Right lobe of liver (tissue), 6 donors: ENCODE data around the gene MAP4. TPM values are rescaled to one million over a fixed set of nuclear protein-coding genes. Genes with fewer than 3 reads are reported as not detected.

Source experiments
- ATAC-seq, 4 donors: fragments of 200-7000 bp; cut with Tn5 transposase; one replicate each; pipeline ENCODE4 v1.9.1; 2020; ENCODE audit warnings: mild to moderate bottlenecking in 4 of 4, moderate library complexity in 4 of 4
- DNase-seq, 3 donors: peaks; one replicate each; pipeline ENCODE4 v3.0.0-alpha.2; 2020
- H3K27ac ChIP-seq, 3 donors: fragments of 200-600 bp; one replicate each; pipeline ENCODE4 v1.8.0; 2022
- H3K27me3 ChIP-seq, 2 donors: fragments of 200-600 bp; one replicate each; pipeline ENCODE4 v1.8.0; 2022
- H3K36me3 ChIP-seq, 4 donors: fragments of 200-600 bp; sonication (generic) in 1 of 4; one replicate each; pipeline versions ENCODE4 v1.5.1 to v1.8.0; 2017 to 2022; ENCODE audit warnings: control low read depth in 1 of 4
- H3K4me1 ChIP-seq, 4 donors: fragments of 200-600 bp; sonication (generic) in 1 of 4; one replicate each; pipeline versions ENCODE4 v1.5.1 to v1.8.0; 2017 to 2022; ENCODE audit warnings: control low read depth in 1 of 4
- H3K4me3 ChIP-seq, 3 donors: fragments of 200-600 bp; one replicate each; pipeline ENCODE4 v1.8.0; 2022
- H3K9me3 ChIP-seq, 4 donors: fragments of 200-600 bp; sonication (generic) in 1 of 4; one replicate each; pipeline versions ENCODE4 v1.5.1 to v1.8.0; 2017 to 2022; ENCODE audit warnings: control low read depth in 1 of 4
- CTCF ChIP-seq, 4 donors: fragments of 200-600 bp in 3 of 4; fragments of 450-650 bp in 1 of 4; IDR thresholded peaks; one replicate each; pipeline versions ENCODE4 v1.5.1 to v1.8.0; 2016 to 2022; ENCODE audit warnings: antibody characterized with exemption in 4 of 4, mild to moderate bottlenecking in 2 of 4
- POLR2A ChIP-seq: fragments of 450-650 bp; IDR thresholded peaks from one replicate; pipeline ENCODE4 v1.6.1; 2017; ENCODE audit warnings: antibody characterized with exemption, mild to moderate bottlenecking
- WGBS: methylation state at CpG from one replicate; pipeline ENCODE4 v1.1.6; 2018; ENCODE audit warnings: low coverage, low lambda C conversion rate; ENCODE audit not compliant: insufficient coverage; ENCODE audit errors: missing lambda C conversion rate; 5-methylcytosine and 5-hydroxymethylcytosine counted together
- intact Hi-C, 2 donors: fragments of 100-400 bp; cut with DNase I; formaldehyde crosslinking; loops; one replicate each; pipeline versions ENCODE4 v1.11.2 to v1.14.1; 2022
- total RNA-seq, 6 experiments: library from RNA; depleted of rRNA in 2 of 6; stranded (reverse); fragments of >200 nt in 2 of 6; fragmentation: NEBNext Ultra II Directional in 3 of 6; extraction: Animal tissue kit (Norgen Biotek cat#: 25700) in 3 of 6; gene quantifications; one replicate each; pipeline versions ENCODE4 v1.1.0 to v1.2.4, GENCODE V29; 2016 to 2023
- donor health status: DM: no; HTN: yes; CAD: no.
- donor health status: DM: no; HTN: no; CAD: no.
- donor health status: DM: no; HTN: no; CAD: no.
- donor health status: DM: no; HTN: yes; CAD: no.
- donor health status: DM: no; HTN: yes; CAD: no.

The MAP4 gene
- total RNA-seq, 6 experiments from 2014 or later: 59.1 to 94.9 (median 66.2) TPM

GRCh38 chr3:48004694-48005093 is 11.5 kb downstream of the MAP4 start:
- 100% methylated on average over 3 of the region's 5 CpGs for WGBS
- TF ChIP-seq CTCF (IDR thresholded peaks at IDR 0.05): no peak
- H3K4me3 ChIP-seq: no peak overlapping the region
- H3K27me3 ChIP-seq: no peaks in the 10 kb centered on the region
- H3K4me1 ChIP-seq: no peaks in the 10 kb centered on the region
- H3K27ac ChIP-seq: no peak overlapping the region
- no peaks in the 10 kb centered on the region for H3K9me3 ChIP-seq
- DNase-seq (no peak), ATAC-seq (no peak)
- no peaks in the 10 kb centered on the region for H3K36me3 ChIP-seq
- intact Hi-C loops: no loop called here

GRCh38 chr3:48002787-48003186 is 13.4 kb downstream of the MAP4 start:
- intact Hi-C loops: no loop called here
- Histone ChIP-seq H3K4me3 (no peak overlapping the region), H3K4me1 (no peaks in the 10 kb centered on the region), H3K36me3 (no peaks in the 10 kb centered on the region), H3K9me3 (no peaks in the 10 kb centered on the region), H3K27ac (no peak overlapping the region), H3K27me3 (no peaks in the 10 kb centered on the region)
- 100% methylated on average over 5 of the region's 5 CpGs for WGBS
- ATAC-seq (no peak), DNase-seq (no peak)
- no peak for TF ChIP-seq POLR2A
- TF ChIP-seq CTCF (IDR thresholded peaks at IDR 0.05): no peak

DNA sequence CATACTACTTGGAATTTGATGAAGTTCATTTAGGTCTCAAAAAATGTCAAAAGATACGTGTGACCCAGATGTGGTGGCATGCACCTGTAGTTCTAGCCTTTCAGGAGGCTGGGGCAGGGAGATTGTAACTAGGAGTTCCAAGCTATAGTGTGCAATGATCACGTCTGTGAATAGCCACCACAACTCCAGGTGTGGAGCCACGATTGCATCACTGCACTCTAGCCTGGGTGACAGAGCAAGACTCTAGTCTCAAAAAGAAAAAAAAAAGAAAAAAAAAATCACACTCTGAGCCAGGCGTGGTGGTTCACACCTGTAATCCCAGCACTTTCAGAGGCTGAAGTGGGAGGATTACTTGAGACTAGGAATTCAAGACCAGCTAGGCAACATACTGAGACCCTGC is 14.2 kb downstream of the MAP4 start:
- Histone ChIP-seq H3K4me1 (no peaks in the 10 kb centered on the region), H3K4me3 (no peak overlapping the region), H3K27me3 (no peaks in the 10 kb centered on the region), H3K36me3 (no peaks in the 10 kb centered on the region), H3K27ac (no peak overlapping the region), H3K9me3 (no peaks in the 10 kb centered on the region)
- TF ChIP-seq POLR2A (no peak), CTCF (IDR thresholded peaks at IDR 0.05) (no peak)
- DNase-seq: no peak
- intact Hi-C loops: no loop called here
- WGBS: 71% methylated on average over 3 of the region's 4 CpGs
- ATAC-seq: no peak

DNA sequence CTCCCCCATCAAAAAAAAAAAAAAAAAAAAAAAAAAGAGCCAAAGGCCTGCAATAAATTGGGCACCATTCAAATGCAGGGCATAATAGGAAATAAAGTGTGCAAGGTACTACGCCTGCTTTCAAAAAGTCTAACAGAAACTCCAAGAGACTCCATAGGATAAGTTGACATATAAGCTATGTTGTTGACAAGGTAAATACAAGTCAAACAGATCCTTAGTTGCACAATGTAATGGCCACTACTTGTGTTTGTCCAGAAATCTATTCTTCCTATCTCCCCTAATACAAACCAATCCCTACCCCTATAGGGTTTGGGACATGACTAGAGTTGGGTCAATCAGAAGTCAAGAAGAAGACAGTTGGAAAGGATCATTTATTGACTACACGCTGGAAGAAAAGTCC is 16.0 kb downstream of the MAP4 start:
- intact Hi-C loops: no loop called here
- WGBS: 88% methylated on average over 2 of the region's 2 CpGs
- no peak for TF ChIP-seq POLR2A
- TF ChIP-seq CTCF (IDR thresholded peaks at IDR 0.05): no peak

GRCh38 chr3:47996440-47996839 is 19.8 kb downstream of the MAP4 start:
- Histone ChIP-seq H3K9me3 (no peaks in the 10 kb centered on the region), H3K27me3 (no peaks in the 10 kb centered on the region), H3K4me1 (no peaks in the 10 kb centered on the region), H3K27ac (no peak overlapping the region), H3K36me3 (peaks cover 0 to 14% (median 0%) of the 10 kb centered on the region in 4 donors), H3K4me3 (no peak overlapping the region)
- no peak for TF ChIP-seq CTCF (IDR thresholded peaks at IDR 0.05)
- TF ChIP-seq POLR2A: no peak
- intact Hi-C loops: loop anchor here in 1 of 2 donors (10.0 kb wide), 1 partner anchor 152 kb away; no protein-coding TSS in a partner anchor
- DNase-seq: no peak
- ATAC-seq: no peak
- 100% methylated on average over 2 of the region's 2 CpGs for WGBS

More for the DNA sequence above, 16.0 kb downstream of the MAP4 start:
- Histone ChIP-seq H3K9me3 (no peaks in the 10 kb centered on the region), H3K4me3 (no peak overlapping the region), H3K36me3 (no peaks in the 10 kb centered on the region), H3K27ac (no peak overlapping the region), H3K27me3 (no peaks in the 10 kb centered on the region), H3K4me1 (no peaks in the 10 kb centered on the region)
- no peak for DNase-seq
- no peak for ATAC-seq
